ENCODE results near the gene ZNF615.

DNA sequence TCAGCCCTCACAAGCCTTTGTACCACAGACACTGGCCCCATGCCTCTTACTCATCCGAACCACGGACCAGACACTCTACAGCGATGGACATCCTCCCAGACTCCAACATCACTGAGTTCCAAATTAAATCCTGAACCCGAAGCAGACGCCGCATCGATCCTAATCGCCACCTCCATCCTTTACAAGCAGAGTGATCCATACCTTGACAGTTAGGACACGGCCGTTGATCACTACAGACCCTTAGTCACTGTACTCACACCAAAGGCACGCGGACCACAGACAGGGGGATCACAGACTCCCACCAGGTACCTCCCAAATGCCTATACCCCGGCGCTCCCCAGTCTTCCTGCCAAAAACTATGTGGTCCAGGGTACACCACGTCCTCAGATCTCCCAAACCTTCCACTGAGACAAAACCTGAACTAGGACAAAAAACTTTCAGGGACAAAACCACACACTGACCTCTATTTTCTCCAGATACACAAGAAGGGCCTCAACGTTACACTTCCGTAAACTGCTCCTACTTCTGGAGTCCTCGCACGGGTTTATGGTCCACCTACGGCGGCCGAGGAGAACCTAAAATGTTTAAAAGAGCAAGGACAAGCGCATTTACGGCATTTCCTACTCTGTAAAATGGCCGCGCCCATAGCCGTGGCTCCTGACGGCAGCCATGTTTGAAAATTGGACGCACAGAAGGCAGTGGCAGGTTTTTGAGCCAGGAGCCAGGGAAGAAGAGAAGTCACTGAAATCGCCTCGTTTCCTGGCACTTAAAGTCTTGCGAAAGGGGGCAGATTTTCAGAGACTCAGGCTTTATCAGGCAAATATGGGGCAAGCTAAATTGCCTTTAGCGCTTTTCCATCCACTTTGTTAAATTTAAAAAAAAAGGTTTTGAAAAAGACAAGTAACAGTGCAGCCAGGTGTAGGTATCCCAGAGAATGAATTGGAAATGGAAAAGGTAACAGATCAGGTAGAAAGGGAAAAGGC is 21.4 kb downstream of the ZNF615 start, which contains the start of gene ZNF350:
- TF ChIP-seq, protein P1, sequence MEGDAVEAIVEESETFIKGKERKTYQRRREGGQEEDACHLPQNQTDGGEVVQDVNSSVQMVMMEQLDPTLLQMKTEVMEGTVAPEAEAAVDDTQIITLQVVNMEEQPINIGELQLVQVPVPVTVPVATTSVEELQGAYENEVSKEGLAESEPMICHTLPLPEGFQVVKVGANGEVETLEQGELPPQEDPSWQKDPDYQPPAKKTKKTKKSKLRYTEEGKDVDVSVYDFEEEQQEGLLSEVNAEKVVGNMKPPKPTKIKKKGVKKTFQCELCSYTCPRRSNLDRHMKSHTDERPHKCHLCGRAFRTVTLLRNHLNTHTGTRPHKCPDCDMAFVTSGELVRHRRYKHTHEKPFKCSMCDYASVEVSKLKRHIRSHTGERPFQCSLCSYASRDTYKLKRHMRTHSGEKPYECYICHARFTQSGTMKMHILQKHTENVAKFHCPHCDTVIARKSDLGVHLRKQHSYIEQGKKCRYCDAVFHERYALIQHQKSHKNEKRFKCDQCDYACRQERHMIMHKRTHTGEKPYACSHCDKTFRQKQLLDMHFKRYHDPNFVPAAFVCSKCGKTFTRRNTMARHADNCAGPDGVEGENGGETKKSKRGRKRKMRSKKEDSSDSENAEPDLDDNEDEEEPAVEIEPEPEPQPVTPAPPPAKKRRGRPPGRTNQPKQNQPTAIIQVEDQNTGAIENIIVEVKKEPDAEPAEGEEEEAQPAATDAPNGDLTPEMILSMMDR (IDR thresholded peaks at IDR 0.05): no peak
- no peak for TF ChIP-seq ZFX (IDR thresholded peaks at IDR 0.05; ENCODE audit: borderline replicate concordance)
